Keratinocyte (primary cell): Measurements from ENCODE around the gene PARD3. TPM values are rescaled to one million over a fixed set of nuclear protein-coding genes. Genes with fewer than 3 reads are reported as not detected.

Experiments used
- DNase-seq: peaks from one replicate; pipeline ENCODE4 v3.0.0-alpha.2; 2011; ENCODE audit warnings: low read depth, missing footprints, low spot score
- FAIRE-seq: peaks from 2 replicates; lab custom pipeline; 2011; peaks lifted over from hg19 to GRCh38; lab: Jason Lieb, UNC
- H2AFZ ChIP-seq: 2 replicates; pipeline ENCODE4 v1.6.0; 2012; ENCODE audit warnings: low read length, control low read depth, inconsistent platforms; ENCODE audit not compliant: control insufficient read depth
- H3K27ac ChIP-seq: 2 replicates; pipeline ENCODE4 v1.5.1; 2011; ENCODE audit warnings: low read length; ENCODE audit not compliant: control insufficient read depth, insufficient read depth
- H3K27me3 ChIP-seq: 3 replicates; pipeline ENCODE4 v1.6.0; 2011; ENCODE audit warnings: low read length; ENCODE audit not compliant: control insufficient read depth, insufficient read depth; ENCODE audit errors: extremely low read depth
- H3K36me3 ChIP-seq, 2 experiments: 2 replicates in 1 of 2; 3 replicates in 1 of 2; pipeline ENCODE4 v1.5.1; 2011; ENCODE audit warnings: low read length in 2 of 2, mild to moderate bottlenecking in 1 of 2; ENCODE audit not compliant: control insufficient read depth in 2 of 2, insufficient read depth in 2 of 2; ENCODE audit errors: extremely low read depth in 1 of 2
- H3K4me1 ChIP-seq: 3 replicates; pipeline ENCODE4 v1.5.1; 2011; ENCODE audit warnings: low read length; ENCODE audit not compliant: control insufficient read depth, insufficient read depth; ENCODE audit errors: extremely low read depth
- H3K4me2 ChIP-seq: 3 replicates; pipeline ENCODE4 v1.6.0; 2011; ENCODE audit warnings: low read depth, low read length; ENCODE audit not compliant: control insufficient read depth, insufficient read depth; ENCODE audit errors: extremely low read depth
- H3K4me3 ChIP-seq, 3 experiments: fragments of 200-600 bp in 1 of 3; sonication (generic) in 1 of 3; 2 replicates in 2 of 3; 3 replicates in 1 of 3; pipeline ENCODE4 v1.5.1; 2011 to 2016; ENCODE audit warnings: low read length in 3 of 3, mild to moderate bottlenecking in 3 of 3, control low read depth in 2 of 3, inconsistent platforms in 1 of 3, low read depth in 1 of 3, mixed read lengths in 1 of 3, mixed run types in 1 of 3, moderate library complexity in 1 of 3; ENCODE audit not compliant: control insufficient read depth in 2 of 3, insufficient read depth in 2 of 3; ENCODE audit errors: extremely low read depth in 1 of 3
- H3K79me2 ChIP-seq: 2 replicates; pipeline ENCODE4 v1.6.0; 2012; ENCODE audit warnings: low read length; ENCODE audit not compliant: control insufficient read depth, insufficient read depth
- H3K9ac ChIP-seq: 3 replicates; pipeline ENCODE4 v1.6.0; 2011; ENCODE audit warnings: low read length; ENCODE audit not compliant: control insufficient read depth, insufficient read depth; ENCODE audit errors: extremely low read depth
- H3K9me1 ChIP-seq: 3 replicates; pipeline ENCODE4 v1.6.0; 2011; ENCODE audit warnings: low read length; ENCODE audit not compliant: control insufficient read depth, insufficient read depth; ENCODE audit errors: extremely low read depth
- H3K9me3 ChIP-seq: 2 replicates; pipeline ENCODE4 v1.5.1; 2012; ENCODE audit warnings: low read depth, low read length; ENCODE audit not compliant: control insufficient read depth
- H4K20me1 ChIP-seq: 3 replicates; pipeline ENCODE4 v1.6.0; 2011; ENCODE audit warnings: low read length; ENCODE audit not compliant: control insufficient read depth, insufficient read depth; ENCODE audit errors: extremely low read depth
- CTCF ChIP-seq, 3 experiments: IDR thresholded peaks in 1 of 3; conservative IDR thresholded peaks in 1 of 3; optimal IDR thresholded peaks in 1 of 3; 2 replicates in 2 of 3; 3 replicates in 1 of 3; pipeline versions ENCODE3 to v1.5.1; 2011; ENCODE audit warnings: low read length in 3 of 3, mild to moderate bottlenecking in 3 of 3, moderate library complexity in 2 of 3, control low read depth in 1 of 3, inconsistent platforms in 1 of 3; ENCODE audit not compliant: insufficient read depth in 2 of 3; ENCODE audit errors: extremely low read depth in 1 of 3
- EZH2 ChIP-seq: IDR thresholded peaks from one replicate; pipeline ENCODE4 v1.6.1; 2012; ENCODE audit warnings: inconsistent platforms, mild to moderate bottlenecking, low read length, moderate library complexity
- dilution Hi-C: fragments of 300-500 bp; cut with MboI; formaldehyde crosslinking; loops from one replicate; pipeline ENCODE4 v1.7.0; 2020; ENCODE audit warnings: low sequenced_read_pairs; ENCODE audit not compliant: extremely low pct_ligation_motif_present
- polyA plus RNA-seq, 5 experiments: library from polyadenylated mRNA; depleted of rRNA in 3 of 5; stranded (reverse) in 3 of 5; stranded (forward) in 1 of 5; unstranded in 1 of 5; fragments of >200 nt; gene quantifications; 1 replicate in 1 of 5; 2 replicates in 3 of 5; 3 replicates in 1 of 5; pipeline versions ENCODE4 v1.2.1 to v1.2.3, GENCODE V29; 2011 to 2012; ENCODE audit warnings: missing spikeins in 2 of 5, low read depth in 1 of 5, low replicate concordance in 1 of 5

PARD3 gene
- polyA plus RNA-seq, 1 donor (not counting 4 experiments of a cell fraction or from before 2014, with no cell fraction given): 46.4 TPM

GRCh38 chr10:34544400-34544799 lies 270.7 kb downstream of the PARD3 start:
- dilution Hi-C loops: no loop called here
- Histone ChIP-seq H3K4me3 (no peak overlapping the region), H3K27ac (no peak overlapping the region), H3K9ac (no peak overlapping the region), H4K20me1 (no peaks in the 10 kb centered on the region), H3K36me3 (peaks cover 0 to 2% of the 10 kb centered on the region in 2 experiments), H2AFZ (no peak overlapping the region), H3K79me2 (no peaks in the 10 kb centered on the region), H3K9me3 (no peaks in the 10 kb centered on the region), H3K9me1 (no peaks in the 10 kb centered on the region), H3K4me1 (no peaks in the 10 kb centered on the region), H3K27me3 (no peaks in the 10 kb centered on the region), H3K4me2 (no peak overlapping the region)
- TF ChIP-seq CTCF (optimal IDR thresholded peaks at IDR 0.05 in 1 of 3, IDR thresholded peaks at IDR 0.05 in 1 of 3, conservative IDR thresholded peaks at IDR 0.05 in 1 of 3; ENCODE audit: extremely low read depth in 1 of 3, insufficient read depth in 2 of 3, low read length in 3 of 3) (no peak), EZH2 (no peak)
- DNase-seq (no peak), FAIRE-seq (no peak)

DNA sequence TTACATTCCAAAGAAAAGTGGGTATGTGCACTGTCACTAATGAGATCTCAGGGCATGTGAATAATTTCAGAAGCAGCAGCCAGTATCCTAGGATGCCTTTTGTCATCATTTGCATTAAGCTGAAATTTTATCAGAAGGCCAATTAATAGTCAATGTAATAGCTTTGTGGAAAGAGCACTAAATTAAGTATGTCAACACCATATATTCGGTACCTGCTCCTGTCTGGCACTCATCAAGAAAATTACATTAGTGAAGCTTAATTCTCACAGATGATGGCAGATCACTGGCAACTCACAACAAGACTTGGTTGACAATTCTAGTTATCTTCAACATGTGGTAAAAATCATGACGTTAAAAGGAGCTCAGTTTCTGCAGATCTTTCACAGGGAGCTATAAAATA lies 271.4 kb downstream of the PARD3 start:
- Histone ChIP-seq H2AFZ (no peak overlapping the region), H3K9ac (no peak overlapping the region), H3K79me2 (no peaks in the 10 kb centered on the region), H3K36me3 (peaks cover 0 to 2% of the 10 kb centered on the region in 2 experiments), H3K4me1 (no peaks in the 10 kb centered on the region), H3K4me3 (no peak overlapping the region), H3K4me2 (no peak overlapping the region), H3K27me3 (no peaks in the 10 kb centered on the region), H3K27ac (no peak overlapping the region), H4K20me1 (no peaks in the 10 kb centered on the region), H3K9me1 (no peaks in the 10 kb centered on the region), H3K9me3 (no peaks in the 10 kb centered on the region)
- FAIRE-seq: no peak
- dilution Hi-C loops: no loop called here
- TF ChIP-seq EZH2 (no peak), CTCF (optimal IDR thresholded peaks at IDR 0.05 in 1 of 3, IDR thresholded peaks at IDR 0.05 in 1 of 3, conservative IDR thresholded peaks at IDR 0.05 in 1 of 3; ENCODE audit: extremely low read depth in 1 of 3, insufficient read depth in 2 of 3, low read length in 3 of 3) (no peak)
- no peak for DNase-seq
